Measurements from ENCODE around the gene GNS. TPM values are rescaled to one million over a fixed set of nuclear protein-coding genes. Genes with fewer than 3 reads are reported as not detected.

GNS gene
- total and polyA plus RNA-seq, 2 of the 4 experiments (the other 2 are of a cell fraction): 60.4 to 80.7 TPM

- BruUV-seq (replicated peaks): no TSS peak
- Histone ChIP-seq H3K9me1 (ENCODE audit: insufficient read depth, low read length) (no peaks in the 10 kb centered on the region), H3K18ac (ENCODE audit: low read depth, low read length) (no peak overlapping the region), H3K4me1 (ENCODE audit: control insufficient read depth, insufficient read depth, low read length) (no peaks in the 10 kb centered on the region), H2AFZ (replicated peaks; ENCODE audit: low read length, poor library complexity) (no peak overlapping the region), H2BK5ac (ENCODE audit: low read depth, low read length, poor library complexity, severe bottlenecking) (no peak overlapping the region), H3K9me3 (ENCODE audit: control insufficient read depth, insufficient read depth, low read length) (no peaks in the 10 kb centered on the region), H3K27ac (ENCODE audit: insufficient read depth, low read length) (no peak overlapping the region), H3K56ac (ENCODE audit: extremely low read depth, insufficient read depth, low read length) (no peak overlapping the region), H2BK20ac (ENCODE audit: low read depth, low read length) (no peak overlapping the region), H4K8ac (ENCODE audit: low read depth in 2 of 2, low read length in 2 of 2) (no peak overlapping the region), H2BK120ac (ENCODE audit: low read depth, low read length) (no peak overlapping the region), H3K14ac (replicated peaks; ENCODE audit: low read depth, low read length) (no peak overlapping the region), H3K9ac (ENCODE audit: low read depth, low read length) (no peak overlapping the region), H3K79me1 (ENCODE audit: low read depth in 1 of 2, low read length in 2 of 2) (no peaks in the 10 kb centered on the region), H4K20me1 (ENCODE audit: insufficient read depth, low read length) (no peaks in the 10 kb centered on the region), H3K4me3 (ENCODE audit: insufficient read depth, low read depth, low read length) (no peak overlapping the region), H2BK15ac (ENCODE audit: low read depth, low read length) (no peak overlapping the region), H3K23ac (ENCODE audit: low read depth, low read length) (no peak overlapping the region), H2AK9ac (replicated peaks; ENCODE audit: low read depth, low read length, poor library complexity) (no peak overlapping the region), H2AK5ac (ENCODE audit: low read depth, low read length) (no peak overlapping the region), H4K91ac (ENCODE audit: insufficient read depth, low read depth, low read length) (no peak overlapping the region), H3K36me3 (ENCODE audit: control insufficient read depth, insufficient read depth, low read length) (no peaks in the 10 kb centered on the region), H3K27me3 (ENCODE audit: control insufficient read depth, insufficient read depth, low read length) (peaks cover 15% of the 10 kb centered on the region), H3K4ac (ENCODE audit: low read depth, low read length) (no peak overlapping the region), H3K4me2 (ENCODE audit: low read depth, low read length) (no peak overlapping the region), H4K5ac (ENCODE audit: low read depth, low read length) (no peak overlapping the region)
- ChIA-PET CTCF (interaction anchor here (3.3 kb wide), 1 partner anchor 9 kb away, joined by 10 read pairs; no protein-coding TSS in a partner anchor), POLR2A (ENCODE audit: unreplicated experiment) (no interaction called here)
- TF ChIP-seq FOS (IDR thresholded peaks at IDR 0.05; ENCODE audit: low read depth, low read length) (no peak), MXI1 (IDR thresholded peaks at IDR 0.05; ENCODE audit: borderline replicate concordance, low read depth, low read length) (no peak), MAFK (IDR thresholded peaks at IDR 0.05; ENCODE audit: low read depth, low read length) (no peak), CHD1 (IDR thresholded peaks at IDR 0.05; ENCODE audit: low read depth, low read length) (no peak), RCOR1 (IDR thresholded peaks at IDR 0.05; ENCODE audit: insufficient replicate concordance, low read length) (no peak), BHLHE40 (IDR thresholded peaks at IDR 0.05; ENCODE audit: low read depth, low read length) (no peak), CTCF (conservative IDR thresholded peaks at IDR 0.05; ENCODE audit: low read depth, low read length) (no peak), USF2 (IDR thresholded peaks at IDR 0.05; ENCODE audit: low read depth, low read length) (no peak)
- intact Hi-C loops (cut with micrococcal nuclease): no loop called here
- WGBS, 2 experiments (ENCODE audit: extremely low coverage in 2 of 2, insufficient read length in 1 of 2): no CpG with 5 or more reads among the region's 1 CpG
- DNase-seq: no peak
- in situ Hi-C loops (cut with MboI; ENCODE audit: low sequenced_read_pairs): no loop called here
- dilution Hi-C loops (cut with HindIII; ENCODE audit: low sequenced_read_pairs, unreplicated experiment): no loop called here
- no peak for ATAC-seq (ENCODE audit: low read depth)
These were observed 32.9 kb upstream of the GNS start for GRCh38 chr12:64792128-64792527.

All from IMR-90 (cell line).